PC-3 (cell line): Measurements from ENCODE around the gene GPS2. TPM values are rescaled to one million over a fixed set of nuclear protein-coding genes. Genes with fewer than 3 reads are reported as not detected.

Experiments
- ATAC-seq: fragments of 200-7000 bp; cut with Tn5 transposase; 2 replicates; pipeline ENCODE4 v1.9.1; 2020; ENCODE audit warnings: mild to moderate bottlenecking, moderate library complexity
- BruUV-seq: library from RNA; stranded (reverse); fragments of 400-500 nt; replicated peaks from 2 replicates; lab custom pipeline; 2021; lab: Mats Ljungman, UMichigan
- CTCF ChIA-PET: fragments of 300-600 bp; sonication (Branson Sonifier 250); formaldehyde crosslinking; loops from one replicate; lab custom pipeline; 2022; ENCODE audit warnings: antibody characterized with exemption; lab: Charles Lee
- POLR2A ChIA-PET: fragments of 300-600 bp; sonication (Branson Sonifier 250); formaldehyde crosslinking; loops from one replicate; lab custom pipeline; 2022; ENCODE audit warnings: antibody characterized with exemption; ENCODE audit not compliant: unreplicated experiment; lab: Charles Lee
- DNase-seq: peaks from one replicate; pipeline ENCODE4 v3.0.0-alpha.2; 2015
- H2AFZ ChIP-seq: fragments of 300-600 bp; sonication (generic); 2 replicates; pipeline ENCODE4 v1.6.0; 2016; ENCODE audit warnings: antibody characterized with exemption, low read length
- H3F3A ChIP-seq: fragments of 300-600 bp; sonication (generic); one replicate; pipeline ENCODE4 v1.6.0; 2017; ENCODE audit warnings: antibody characterized with exemption, low read length, control low read depth, mild to moderate bottlenecking; ENCODE audit not compliant: unreplicated experiment
- H3K27ac ChIP-seq: fragments of 300-600 bp; sonication (generic); 2 replicates; pipeline ENCODE4 v1.5.1; 2016; ENCODE audit warnings: mild to moderate bottlenecking, low read length
- H3K27me3 ChIP-seq: fragments of 300-600 bp; sonication (generic); 2 replicates; pipeline ENCODE4 v1.6.1; 2016; ENCODE audit warnings: low read length, mixed read lengths
- H3K36me3 ChIP-seq: fragments of 300-600 bp; sonication (generic); 2 replicates; pipeline ENCODE4 v1.6.1; 2016; ENCODE audit warnings: low read depth, mixed run types, low read length, mixed read lengths
- H3K4me1 ChIP-seq: fragments of 300-600 bp; sonication (generic); 2 replicates; pipeline ENCODE4 v1.5.1; 2016; ENCODE audit warnings: low read length; ENCODE audit not compliant: insufficient read depth
- H3K4me2 ChIP-seq: fragments of 300-600 bp; sonication (generic); 2 replicates; pipeline ENCODE4 v1.6.0; 2016; ENCODE audit warnings: low read length
- H3K4me3 ChIP-seq: fragments of 300-600 bp; sonication (generic); 2 replicates; pipeline ENCODE4 v1.5.1; 2016; ENCODE audit warnings: mild to moderate bottlenecking, low read length, mixed read lengths
- H3K79me2 ChIP-seq: fragments of 300-600 bp; sonication (generic); 2 replicates; pipeline ENCODE4 v1.6.1; 2017; ENCODE audit warnings: low read length, mixed read lengths
- H3K9ac ChIP-seq: fragments of 300-600 bp; sonication (generic); 2 replicates; pipeline ENCODE4 v1.6.0; 2016; ENCODE audit warnings: mild to moderate bottlenecking, low read length
- H3K9me2 ChIP-seq: fragments of 300-600 bp; sonication (generic); replicated peaks from 2 replicates; pipeline ENCODE4 v1.6.1; 2016; ENCODE audit warnings: mixed run types, low read length, mixed read lengths
- H3K9me3 ChIP-seq: fragments of 300-600 bp; sonication (generic); 2 replicates; pipeline ENCODE4 v1.6.1; 2016; ENCODE audit warnings: low read length, mixed read lengths
- H4K20me1 ChIP-seq: fragments of 300-600 bp; sonication (generic); 2 replicates; pipeline ENCODE4 v1.6.1; 2016; ENCODE audit warnings: low read length, mixed read lengths
- EZH2 ChIP-seq: fragments of 300-600 bp; sonication (generic); IDR thresholded peaks from one replicate; pipeline ENCODE4 v1.6.1; 2017; ENCODE audit warnings: antibody characterized with exemption, mild to moderate bottlenecking, low read length; ENCODE audit not compliant: unreplicated experiment
- EZH2phosphoT487 ChIP-seq: fragments of 300-600 bp; sonication (generic); IDR thresholded peaks from 2 replicates; pipeline ENCODE4 v1.6.1; 2018; ENCODE audit warnings: mild to moderate bottlenecking, antibody characterized with exemption, low read length, borderline replicate concordance
- intact Hi-C: fragments of 100-400 bp; cut with micrococcal nuclease; formaldehyde crosslinking; loops from 2 replicates; pipeline ENCODE4 v1.9.0; 2023
- total RNA-seq: library from RNA; depleted of rRNA; stranded (reverse); fragments of >200 nt; gene quantifications from 2 replicates; pipeline ENCODE4 v1.2.3, GENCODE V29; 2014
- TF ChIP-seq, protein P1 (sequence below): fragments of 300-600 bp; sonication (generic); conservative IDR thresholded peaks from 2 replicates; pipeline ENCODE4 v1.5.1; 2017; ENCODE audit warnings: antibody characterized with exemption, low read depth, mild to moderate bottlenecking, low read length

The GPS2 gene
- total RNA-seq, 1 experiment from 2014 or later: 30.8 TPM

DNA sequence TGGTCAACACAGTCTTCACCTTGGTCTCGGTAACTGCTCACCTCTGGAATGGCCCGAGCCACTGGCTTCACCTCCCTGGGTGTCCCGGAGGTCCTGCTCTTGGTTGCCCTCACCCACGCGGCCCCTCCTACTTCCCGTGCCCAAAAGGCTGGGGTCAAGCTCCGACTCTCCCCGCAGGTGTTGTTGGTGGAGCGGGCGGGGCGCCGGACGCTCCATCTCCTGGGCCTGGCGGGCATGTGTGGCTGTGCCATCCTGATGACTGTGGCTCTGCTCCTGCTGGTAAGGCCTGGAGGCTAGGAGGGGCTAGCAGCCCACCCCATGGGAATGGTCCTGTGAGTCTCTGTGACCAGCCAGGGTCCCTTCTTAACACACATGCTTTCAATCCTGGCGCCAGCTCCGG lies 30.2 kb downstream of the GPS2 start:
- no peaks in the 10 kb centered on the region for H3F3A ChIP-seq
- intact Hi-C loops: no loop called here
- H3K36me3 ChIP-seq: no peaks in the 10 kb centered on the region
- no peaks in the 10 kb centered on the region for H4K20me1 ChIP-seq
- no peak overlapping the region for H3K4me2 ChIP-seq
- no peaks in the 10 kb centered on the region for H3K9me2 ChIP-seq
- ATAC-seq: no peak
- H3K79me2 ChIP-seq: no peaks in the 10 kb centered on the region
- POLR2A ChIA-PET: no interaction called here
- BruUV-seq: no TSS peak
- no peak overlapping the region for H3K9ac ChIP-seq
- H2AFZ ChIP-seq: no peak overlapping the region
- no peaks in the 10 kb centered on the region for H3K27me3 ChIP-seq
- H3K4me1 ChIP-seq: peaks cover 10% of the 10 kb centered on the region
- TF ChIP-seq EZH2phosphoT487 (no peak), EZH2 (no peak)
- TF ChIP-seq, protein P1, sequence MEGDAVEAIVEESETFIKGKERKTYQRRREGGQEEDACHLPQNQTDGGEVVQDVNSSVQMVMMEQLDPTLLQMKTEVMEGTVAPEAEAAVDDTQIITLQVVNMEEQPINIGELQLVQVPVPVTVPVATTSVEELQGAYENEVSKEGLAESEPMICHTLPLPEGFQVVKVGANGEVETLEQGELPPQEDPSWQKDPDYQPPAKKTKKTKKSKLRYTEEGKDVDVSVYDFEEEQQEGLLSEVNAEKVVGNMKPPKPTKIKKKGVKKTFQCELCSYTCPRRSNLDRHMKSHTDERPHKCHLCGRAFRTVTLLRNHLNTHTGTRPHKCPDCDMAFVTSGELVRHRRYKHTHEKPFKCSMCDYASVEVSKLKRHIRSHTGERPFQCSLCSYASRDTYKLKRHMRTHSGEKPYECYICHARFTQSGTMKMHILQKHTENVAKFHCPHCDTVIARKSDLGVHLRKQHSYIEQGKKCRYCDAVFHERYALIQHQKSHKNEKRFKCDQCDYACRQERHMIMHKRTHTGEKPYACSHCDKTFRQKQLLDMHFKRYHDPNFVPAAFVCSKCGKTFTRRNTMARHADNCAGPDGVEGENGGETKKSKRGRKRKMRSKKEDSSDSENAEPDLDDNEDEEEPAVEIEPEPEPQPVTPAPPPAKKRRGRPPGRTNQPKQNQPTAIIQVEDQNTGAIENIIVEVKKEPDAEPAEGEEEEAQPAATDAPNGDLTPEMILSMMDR: no peak
- DNase-seq: no peak
- no peaks in the 10 kb centered on the region for H3K9me3 ChIP-seq
- no peak overlapping the region for H3K4me3 ChIP-seq
- H3K27ac ChIP-seq: no peak overlapping the region
- CTCF ChIA-PET: no interaction called here

DNA sequence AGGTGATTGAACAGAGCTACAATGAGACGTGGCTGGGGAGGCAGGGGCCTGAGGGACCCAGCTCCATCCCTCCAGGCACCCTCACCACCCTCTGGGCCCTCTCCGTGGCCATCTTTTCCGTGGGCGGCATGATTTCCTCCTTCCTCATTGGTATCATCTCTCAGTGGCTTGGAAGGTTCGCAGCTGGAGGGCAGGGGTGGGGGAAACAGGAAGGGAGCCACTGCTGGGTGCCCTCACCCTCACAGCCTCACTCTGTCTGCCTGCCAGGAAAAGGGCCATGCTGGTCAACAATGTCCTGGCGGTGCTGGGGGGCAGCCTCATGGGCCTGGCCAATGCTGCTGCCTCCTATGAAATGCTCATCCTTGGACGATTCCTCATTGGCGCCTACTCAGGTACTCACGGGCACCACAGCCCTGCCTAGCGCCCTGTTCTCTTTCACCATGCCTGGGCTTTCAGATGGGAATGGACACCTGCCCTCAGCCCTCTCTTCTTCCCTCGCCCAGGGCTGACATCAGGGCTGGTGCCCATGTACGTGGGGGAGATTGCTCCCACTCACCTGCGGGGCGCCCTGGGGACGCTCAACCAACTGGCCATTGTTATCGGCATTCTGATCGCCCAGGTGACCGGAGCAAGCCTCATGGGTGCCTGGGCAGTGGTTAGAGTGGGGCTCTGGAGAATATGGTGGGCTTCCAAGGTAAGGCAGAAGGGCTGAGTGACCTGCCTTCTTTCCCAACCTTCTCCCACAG lies 31.5 kb downstream of the GPS2 start:
- no peaks in the 10 kb centered on the region for H4K20me1 ChIP-seq
- no peak for ATAC-seq
- no peaks in the 10 kb centered on the region for H3K36me3 ChIP-seq
- no peak for DNase-seq
- no peak overlapping the region for H3K4me2 ChIP-seq
- no peaks in the 10 kb centered on the region for H3K9me2 ChIP-seq
- intact Hi-C loops: no loop called here
- ChIA-PET POLR2A (no interaction called here), CTCF (no interaction called here)
- no peaks in the 10 kb centered on the region for H3F3A ChIP-seq
- BruUV-seq: no TSS peak
- no peaks in the 10 kb centered on the region for H3K79me2 ChIP-seq
- no peak overlapping the region for H3K4me3 ChIP-seq
- peaks cover 10% of the 10 kb centered on the region for H3K4me1 ChIP-seq
- TF ChIP-seq, protein P1: no peak
- TF ChIP-seq EZH2 (no peak), EZH2phosphoT487 (no peak)
- no peaks in the 10 kb centered on the region for H3K27me3 ChIP-seq
- H3K9ac ChIP-seq: no peak overlapping the region
- no peak overlapping the region for H2AFZ ChIP-seq
- H3K9me3 ChIP-seq: no peaks in the 10 kb centered on the region
- H3K27ac ChIP-seq: no peak overlapping the region

DNA sequence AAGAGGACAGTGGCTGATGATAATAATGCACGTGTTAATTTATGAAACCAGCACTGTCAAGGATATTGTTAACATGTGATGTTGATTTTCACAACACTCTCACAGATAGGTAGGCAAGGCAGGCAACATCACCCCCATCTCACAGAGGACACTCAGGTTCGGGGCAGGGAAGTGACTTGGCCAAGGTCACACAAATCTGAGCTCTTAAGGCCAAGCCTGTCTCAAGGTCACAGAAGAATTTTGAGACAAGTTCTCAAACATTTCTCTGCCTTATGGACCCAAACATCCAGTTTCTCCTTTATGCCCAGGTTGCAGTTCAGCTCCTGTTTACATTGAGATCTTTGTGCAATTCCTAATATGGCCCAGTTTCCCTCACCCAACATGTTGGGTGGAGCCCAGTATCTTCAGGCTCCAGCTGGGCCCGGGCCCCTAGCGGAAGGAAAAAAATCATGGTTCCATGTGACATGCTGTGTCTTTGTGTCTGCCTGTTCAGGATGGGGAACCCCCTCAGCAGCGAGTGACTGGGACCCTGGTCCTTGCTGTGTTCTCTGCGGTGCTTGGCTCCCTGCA lies 32.3 kb downstream of the GPS2 start:
- Histone ChIP-seq H3K4me1 (peaks cover 10% of the 10 kb centered on the region), H3K9ac (no peak overlapping the region), H3K9me3 (no peaks in the 10 kb centered on the region), H2AFZ (no peak overlapping the region), H3K79me2 (no peaks in the 10 kb centered on the region), H3F3A (no peaks in the 10 kb centered on the region), H3K9me2 (no peaks in the 10 kb centered on the region), H3K27ac (no peak overlapping the region), H3K27me3 (no peaks in the 10 kb centered on the region), H3K36me3 (no peaks in the 10 kb centered on the region), H3K4me3 (no peak overlapping the region), H3K4me2 (no peak overlapping the region), H4K20me1 (no peaks in the 10 kb centered on the region)
- DNase-seq: no peak
- no peak for ATAC-seq
- no TSS peak for BruUV-seq
- intact Hi-C loops: no loop called here
- no peak for TF ChIP-seq EZH2
- TF ChIP-seq, protein P1: no peak
- TF ChIP-seq EZH2phosphoT487: no peak
- CTCF ChIA-PET: interaction anchor here (0.6 to 1.2 kb wide), 2 partner anchors 9 to 14 kb away, joined by 3 read pairs; no protein-coding TSS in a partner anchor
- POLR2A ChIA-PET: no interaction called here
